NT2/D1 (cell line): ENCODE results near the gene DIAPH1.
A peak's percentile ranks its signal among the peaks of the same experiment; 100 is the strongest.

Experiments
- DNase-seq: peaks from one replicate; pipeline ENCODE4 v3.0.0-alpha.2; 2011; ENCODE audit warnings: low read depth, low spot score
- H3K27me3 ChIP-seq: 2 replicates; pipeline ENCODE4 v1.6.0; 2011; ENCODE audit warnings: mild to moderate bottlenecking; ENCODE audit not compliant: insufficient read length, insufficient read depth
- H3K36me3 ChIP-seq: 2 replicates; pipeline ENCODE4 v1.6.1; 2011; ENCODE audit warnings: mild to moderate bottlenecking, low read length, mixed read lengths; ENCODE audit not compliant: insufficient read depth, insufficient read length
- H3K4me1 ChIP-seq: 2 replicates; pipeline ENCODE4 v1.5.1; 2011; ENCODE audit not compliant: insufficient read depth, insufficient read length
- H3K4me3 ChIP-seq: 2 replicates; pipeline ENCODE4 v1.5.1; 2011; ENCODE audit warnings: low read depth; ENCODE audit not compliant: insufficient read length
- H3K9ac ChIP-seq: 2 replicates; pipeline ENCODE4 v1.6.0; 2011; ENCODE audit warnings: low read depth; ENCODE audit not compliant: insufficient read length
- H3K9me3 ChIP-seq: 2 replicates; pipeline ENCODE4 v1.5.1; 2011; ENCODE audit warnings: mild to moderate bottlenecking, low read length; ENCODE audit not compliant: insufficient read depth
- SUZ12 ChIP-seq: IDR thresholded peaks from 2 replicates; pipeline ENCODE4 v1.6.1; 2011; ENCODE audit not compliant: insufficient read length, insufficient read depth; ENCODE audit errors: extremely low read depth
- YY1 ChIP-seq: IDR thresholded peaks from 2 replicates; pipeline ENCODE4 v1.6.1; 2011; ENCODE audit not compliant: insufficient read length, insufficient read depth
- ZNF274 ChIP-seq: IDR thresholded peaks from 2 replicates; pipeline ENCODE4 v1.6.1; 2011; ENCODE audit warnings: mild to moderate bottlenecking, low read depth, low read length

DIAPH1 gene

GRCh38 chr5:141557681-141558136, 61.1 kb downstream of the DIAPH1 start:
- H3K4me1 ChIP-seq = no peaks in the 10 kb centered on the region
- H3K9me3 ChIP-seq = no peaks in the 10 kb centered on the region
- no peaks in the 10 kb centered on the region for H3K27me3 ChIP-seq
- no peak overlapping the region for H3K4me3 ChIP-seq
- peaks cover 31% of the 10 kb centered on the region for H3K36me3 ChIP-seq
- H3K9ac ChIP-seq = peak overlapping the region; percentile 17
- DNase-seq = peak; percentile 68
- TF ChIP-seq YY1 (peak; percentile 77), SUZ12 (no peak), ZNF274 (no peak)

- Histone ChIP-seq H3K4me1 (no peaks in the 10 kb centered on the region), H3K4me3 (no peak overlapping the region), H3K9ac (no peak overlapping the region), H3K9me3 (peaks cover 12% of the 10 kb centered on the region), H3K36me3 (peaks cover 29% of the 10 kb centered on the region), H3K27me3 (no peaks in the 10 kb centered on the region)
- no peak for DNase-seq
- TF ChIP-seq ZNF274 = no peak
- no peak for TF ChIP-seq YY1
- TF ChIP-seq SUZ12 = no peak
Observed at GRCh38 chr5:141547921-141548320, 70.9 kb downstream of the DIAPH1 start.

GRCh38 chr5:141547488-141547887, 71.3 kb downstream of the DIAPH1 start:
- Histone ChIP-seq H3K4me1 (no peaks in the 10 kb centered on the region), H3K4me3 (no peak overlapping the region), H3K36me3 (peaks cover 29% of the 10 kb centered on the region), H3K27me3 (no peaks in the 10 kb centered on the region), H3K9me3 (peaks cover 12% of the 10 kb centered on the region), H3K9ac (no peak overlapping the region)
- TF ChIP-seq YY1 (no peak), ZNF274 (no peak), SUZ12 (no peak)
- DNase-seq = no peak

- Histone ChIP-seq H3K9me3 (peaks cover 7% of the 10 kb centered on the region), H3K4me1 (no peaks in the 10 kb centered on the region), H3K27me3 (no peaks in the 10 kb centered on the region), H3K36me3 (peaks cover 18% of the 10 kb centered on the region), H3K4me3 (no peak overlapping the region), H3K9ac (no peak overlapping the region)
- no peak for DNase-seq
- TF ChIP-seq ZNF274 = no peak
- no peak for TF ChIP-seq YY1
- no peak for TF ChIP-seq SUZ12
Observed at GRCh38 chr5:141543053-141543452, 75.7 kb downstream of the DIAPH1 start.

- Histone ChIP-seq H3K9ac (no peak overlapping the region), H3K27me3 (no peaks in the 10 kb centered on the region), H3K36me3 (peaks cover 32% of the 10 kb centered on the region), H3K9me3 (no peaks in the 10 kb centered on the region), H3K4me1 (no peaks in the 10 kb centered on the region), H3K4me3 (no peak overlapping the region)
- TF ChIP-seq YY1 = no peak
- no peak for TF ChIP-seq SUZ12
- no peak for TF ChIP-seq ZNF274
- DNase-seq = no peak
Observed at GRCh38 chr5:141534492-141535213, 84.1 kb downstream of the DIAPH1 start.

GRCh38 chr5:141533897-141534296, 84.9 kb downstream of the DIAPH1 start:
- DNase-seq = no peak
- Histone ChIP-seq H3K9ac (no peak overlapping the region), H3K4me1 (no peaks in the 10 kb centered on the region), H3K36me3 (peaks cover 40% of the 10 kb centered on the region), H3K4me3 (no peak overlapping the region), H3K27me3 (no peaks in the 10 kb centered on the region), H3K9me3 (no peaks in the 10 kb centered on the region)
- TF ChIP-seq ZNF274 (no peak), YY1 (no peak), SUZ12 (no peak)

GRCh38 chr5:141532726-141533125, 86.1 kb downstream of the DIAPH1 start:
- H3K4me1 ChIP-seq = no peaks in the 10 kb centered on the region
- TF ChIP-seq ZNF274 = no peak
- TF ChIP-seq YY1 = no peak
- no peak for TF ChIP-seq SUZ12
- H3K36me3 ChIP-seq = peaks cover 52% of the 10 kb centered on the region
- DNase-seq = no peak
- no peak overlapping the region for H3K9ac ChIP-seq
- no peaks in the 10 kb centered on the region for H3K9me3 ChIP-seq
- H3K27me3 ChIP-seq = no peaks in the 10 kb centered on the region
- no peak overlapping the region for H3K4me3 ChIP-seq
